ENCODE measurements around the gene ATP6V0C. TPM values are rescaled to one million over a fixed set of nuclear protein-coding genes. Genes with fewer than 3 reads are reported as not detected.
A peak's percentile ranks its signal among the peaks of the same experiment; 100 is the strongest.

Gene ATP6V0C
- polyA plus RNA-seq, 3 donors = 238 to 294 (median 248) TPM

GRCh38 chr16:2501946-2502895 lies 11.5 kb upstream of the ATP6V0C start:
- DNase-seq = no peak

GRCh38 chr16:2505695-2506094 lies 8.1 kb upstream of the ATP6V0C start:
- DNase-seq = no peak

- DNase-seq = no peak
Measured at GRCh38 chr16:2507052-2507659, 6.6 kb upstream of the ATP6V0C start.

- no peak for DNase-seq
Measured at GRCh38 chr16:2507665-2508064, 6.1 kb upstream of the ATP6V0C start.

GRCh38 chr16:2508722-2509400 lies 4.9 kb upstream of the ATP6V0C start:
- DNase-seq = no peak

GRCh38 chr16:2511128-2511800 lies 2.5 kb upstream of the ATP6V0C start:
- no peak for DNase-seq

GRCh38 chr16:2511996-2512734 lies 1.6 kb upstream of the ATP6V0C start:
- no peak for DNase-seq

- no peak for DNase-seq
Measured at GRCh38 chr16:2512735-2513404, 882 bp upstream of the ATP6V0C start.

- DNase-seq = no peak
Measured at GRCh38 chr16:2514333-2515179, 804 bp downstream of the ATP6V0C start.

GRCh38 chr16:2515180-2515851 lies 1.6 kb downstream of the ATP6V0C start:
- no peak for DNase-seq

GRCh38 chr16:2516391-2517240 lies 2.9 kb downstream of the ATP6V0C start:
- no peak for DNase-seq

- DNase-seq = no peak
Measured at GRCh38 chr16:2517954-2518605, 4.3 kb downstream of the ATP6V0C start.

GRCh38 chr16:2518823-2519710 lies 5.3 kb downstream of the ATP6V0C start:
- DNase-seq = no peak

- no peak for DNase-seq
Measured at GRCh38 chr16:2519711-2520080, 5.9 kb downstream of the ATP6V0C start.

GRCh38 chr16:2520097-2520783 lies 6.5 kb downstream of the ATP6V0C start, which contains the start of gene AMDHD2:
Gene AMDHD2, plus strand, starts transcription at chr16:2520371. Its CDS starts 88 bp downstream, at chr16:2520459.
- DNase-seq = peak; percentile 88
